Testis (tissue), 3 donors: ENCODE measurements around the gene SIKE1. TPM values are rescaled to one million over a fixed set of nuclear protein-coding genes. Genes with fewer than 3 reads are reported as not detected.
"Not testable (repeated sequence)": the region's sequence is repeated elsewhere in the genome, so short reads cannot be mapped to it uniquely, and the experiment has no call there.

ENCODE experiments used
- DNase-seq: peaks from one replicate; pipeline ENCODE4 v3.0.0-alpha.2; 2019
- H3K27ac ChIP-seq, 2 donors: fragments of 200-600 bp; sonication (generic); one replicate each; pipeline ENCODE4 v1.5.1; 2019
- H3K27me3 ChIP-seq: fragments of 200-600 bp; sonication (generic); one replicate; pipeline ENCODE4 v1.5.1; 2019
- H3K36me3 ChIP-seq: fragments of 200-600 bp; sonication (generic); one replicate; pipeline ENCODE4 v1.5.1; 2017; ENCODE audit warnings: low read depth; ENCODE audit errors: missing control alignments
- H3K4me1 ChIP-seq: fragments of 200-600 bp; sonication (generic); one replicate; pipeline ENCODE4 v1.5.1; 2019
- H3K4me3 ChIP-seq, 2 donors: fragments of 200-600 bp; sonication (generic); one replicate each; pipeline ENCODE4 v1.5.1; 2017 to 2019
- H3K9me3 ChIP-seq: fragments of 200-600 bp; sonication (generic); one replicate; pipeline ENCODE4 v1.5.1; 2017
- POLR2A ChIP-seq: fragments of 450-650 bp; IDR thresholded peaks from one replicate; pipeline ENCODE4 v1.6.1; 2017; ENCODE audit warnings: antibody characterized with exemption, mild to moderate bottlenecking, moderate library complexity
- WGBS, 2 donors: methylation state at CpG; one replicate each; pipeline ENCODE4 v1.1.5; 2018; 5-methylcytosine and 5-hydroxymethylcytosine counted together
- intact Hi-C: fragments of 100-400 bp; cut with DNase I; formaldehyde crosslinking; loops from one replicate; pipeline ENCODE4 v1.15.1; 2023; ENCODE audit warnings: low total_unique reads
- polyA plus RNA-seq: library from polyadenylated mRNA; stranded (reverse); fragments of 350-450 nt; fragmentation: Illumina TruSeq; extraction: RNeasy Lipid Tissue Mini Kit (QIAGEN cat#74804); gene quantifications from one replicate; pipeline ENCODE4 v1.2.3, GENCODE V29; 2014; ENCODE audit warnings: low read depth, low replicate concordance; ENCODE audit not compliant: insufficient read depth
- total RNA-seq, 2 donors: library from RNA; depleted of rRNA; stranded (reverse); fragments of >200 nt; gene quantifications; one replicate each; pipeline ENCODE4 v1.2.3, GENCODE V29; 2016
- TF ChIP-seq, protein P1 (sequence below), 3 experiments: fragments of 450-650 bp in 2 of 3; fragments of 200-600 bp in 1 of 3; sonication (generic) in 1 of 3; IDR thresholded peaks; one replicate each; pipeline ENCODE4 v1.5.1; 2016 to 2019; ENCODE audit warnings: antibody characterized with exemption in 3 of 3, mild to moderate bottlenecking in 2 of 3, moderate library complexity in 1 of 3

SIKE1 gene
- total and polyA plus RNA-seq, 3 donors from 2014 or later, result 27.3 to 47.3 (median 27.3) TPM

DNA sequence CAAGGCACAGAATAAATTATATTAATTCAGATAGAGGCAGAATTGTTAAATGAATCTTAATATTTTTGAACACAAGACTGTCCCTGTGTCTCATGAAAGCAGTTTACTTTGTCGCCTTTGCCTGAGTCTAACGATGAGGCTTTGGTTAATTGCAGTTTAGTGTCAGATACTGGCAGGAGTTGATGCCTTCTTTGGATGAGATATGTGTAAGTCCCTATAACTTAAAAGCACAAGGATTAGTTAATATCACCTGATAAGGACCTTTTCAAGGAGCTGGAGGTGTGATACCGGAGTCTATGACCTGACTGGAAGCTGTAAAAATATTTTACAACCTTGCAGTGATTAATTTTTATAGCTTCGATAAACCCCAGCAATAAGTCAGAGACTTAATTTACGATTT, 2.0 kb upstream of the SIKE1 start:
- no peaks in the 10 kb centered on the region for H3K27me3 ChIP-seq
- WGBS, 2 donors, result 69 to 84% methylated on average over 5 of the region's 5 CpGs
- no peak for TF ChIP-seq POLR2A
- TF ChIP-seq, protein P1, sequence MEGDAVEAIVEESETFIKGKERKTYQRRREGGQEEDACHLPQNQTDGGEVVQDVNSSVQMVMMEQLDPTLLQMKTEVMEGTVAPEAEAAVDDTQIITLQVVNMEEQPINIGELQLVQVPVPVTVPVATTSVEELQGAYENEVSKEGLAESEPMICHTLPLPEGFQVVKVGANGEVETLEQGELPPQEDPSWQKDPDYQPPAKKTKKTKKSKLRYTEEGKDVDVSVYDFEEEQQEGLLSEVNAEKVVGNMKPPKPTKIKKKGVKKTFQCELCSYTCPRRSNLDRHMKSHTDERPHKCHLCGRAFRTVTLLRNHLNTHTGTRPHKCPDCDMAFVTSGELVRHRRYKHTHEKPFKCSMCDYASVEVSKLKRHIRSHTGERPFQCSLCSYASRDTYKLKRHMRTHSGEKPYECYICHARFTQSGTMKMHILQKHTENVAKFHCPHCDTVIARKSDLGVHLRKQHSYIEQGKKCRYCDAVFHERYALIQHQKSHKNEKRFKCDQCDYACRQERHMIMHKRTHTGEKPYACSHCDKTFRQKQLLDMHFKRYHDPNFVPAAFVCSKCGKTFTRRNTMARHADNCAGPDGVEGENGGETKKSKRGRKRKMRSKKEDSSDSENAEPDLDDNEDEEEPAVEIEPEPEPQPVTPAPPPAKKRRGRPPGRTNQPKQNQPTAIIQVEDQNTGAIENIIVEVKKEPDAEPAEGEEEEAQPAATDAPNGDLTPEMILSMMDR (IDR thresholded peaks at IDR 0.05), result no peak
- H3K27ac ChIP-seq, result no peak overlapping the region
- H3K9me3 ChIP-seq, result no peaks in the 10 kb centered on the region
- H3K4me3 ChIP-seq, result no peak overlapping the region
- intact Hi-C loops, result no loop called here
- no peaks in the 10 kb centered on the region for H3K36me3 ChIP-seq
- H3K4me1 ChIP-seq, result peaks cover 6% of the 10 kb centered on the region
- DNase-seq, result no peak

DNA sequence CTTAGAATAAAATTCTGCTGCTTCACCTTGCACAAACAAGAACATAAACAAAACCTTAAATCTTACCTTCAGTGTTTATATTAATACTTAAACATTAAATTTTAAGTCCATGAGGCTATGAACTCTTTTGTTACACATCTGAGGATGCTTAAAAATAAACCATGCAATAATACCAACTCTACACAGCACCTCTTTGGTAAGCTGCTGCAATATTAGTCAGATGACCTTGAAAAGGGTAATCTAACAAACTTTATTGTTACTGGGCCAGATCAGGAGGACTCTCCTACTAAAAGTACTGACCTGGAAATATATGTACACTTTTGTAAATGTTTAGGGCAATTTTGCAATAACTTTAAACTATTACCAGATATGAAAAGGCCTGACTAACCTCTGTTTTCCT, 763 bp downstream of the SIKE1 start:
- no peaks in the 10 kb centered on the region for H3K9me3 ChIP-seq
- peak overlapping the region; percentile 83 to 86 for H3K27ac ChIP-seq
- peak overlapping the region; percentile 77 to 91 for H3K4me3 ChIP-seq
- intact Hi-C loops, result no loop called here
- DNase-seq, result no peak
- H3K36me3 ChIP-seq, result no peaks in the 10 kb centered on the region
- H3K4me1 ChIP-seq, result peaks cover 6% of the 10 kb centered on the region
- TF ChIP-seq, protein P1 (IDR thresholded peaks at IDR 0.05), result no peak
- TF ChIP-seq POLR2A, result no peak
- H3K27me3 ChIP-seq, result no peaks in the 10 kb centered on the region

DNA sequence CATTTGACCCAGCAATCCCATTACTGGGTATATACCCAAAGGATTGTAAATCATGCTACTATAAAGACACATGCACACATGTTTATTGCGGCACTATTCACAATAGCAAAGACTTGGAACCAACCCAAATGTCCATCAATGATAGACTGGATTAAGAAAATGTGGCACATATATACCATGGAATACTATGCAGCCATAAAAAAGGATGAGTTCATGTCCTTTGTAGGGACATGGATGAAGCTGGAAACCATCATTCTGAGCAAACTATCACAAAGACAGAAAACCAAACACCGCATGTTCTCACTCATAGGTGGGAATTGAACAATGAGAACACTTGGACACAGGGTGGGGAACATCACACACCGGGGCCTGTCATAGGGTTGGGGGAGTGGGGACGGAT, 3.8 kb downstream of the SIKE1 start:
- H3K4me1 ChIP-seq, H3K9me3 ChIP-seq, intact Hi-C loops, H3K4me3 ChIP-seq, H3K27me3 ChIP-seq, DNase-seq, H3K36me3 ChIP-seq, H3K27ac ChIP-seq: not testable (repeated sequence)
- 93 to 97% methylated on average over 4 of the region's 4 CpGs for WGBS, 2 donors

DNA sequence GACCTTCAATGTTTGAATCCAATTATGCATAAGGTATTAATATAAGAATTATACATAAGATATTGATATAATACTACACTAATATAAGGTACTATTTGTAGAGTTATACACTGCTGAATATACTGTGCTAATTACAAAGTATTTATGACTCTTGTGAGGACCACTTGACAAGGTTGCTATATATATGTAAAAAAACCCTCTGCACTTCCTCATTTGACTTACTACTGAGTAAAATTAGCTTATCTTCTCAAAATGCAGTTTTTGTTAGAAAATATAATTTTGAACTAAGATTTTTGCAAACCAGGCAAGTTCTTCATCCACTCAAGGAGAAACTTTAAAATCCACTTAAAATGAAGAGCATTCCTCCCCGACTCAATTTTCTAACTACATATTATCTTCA, 8.5 kb downstream of the SIKE1 start:
- Histone ChIP-seq H3K27ac (no peak overlapping the region), H3K9me3 (no peaks in the 10 kb centered on the region), H3K27me3 (no peaks in the 10 kb centered on the region), H3K36me3 (no peaks in the 10 kb centered on the region), H3K4me1 (no peaks in the 10 kb centered on the region), H3K4me3 (no peak overlapping the region)
- TF ChIP-seq, protein P1 (IDR thresholded peaks at IDR 0.05), result no peak
- no peak for TF ChIP-seq POLR2A
- WGBS, 2 donors, result 98 to 100% methylated on average over 1 of the region's 1 CpG
- no peak for DNase-seq
- intact Hi-C loops, result no loop called here

DNA sequence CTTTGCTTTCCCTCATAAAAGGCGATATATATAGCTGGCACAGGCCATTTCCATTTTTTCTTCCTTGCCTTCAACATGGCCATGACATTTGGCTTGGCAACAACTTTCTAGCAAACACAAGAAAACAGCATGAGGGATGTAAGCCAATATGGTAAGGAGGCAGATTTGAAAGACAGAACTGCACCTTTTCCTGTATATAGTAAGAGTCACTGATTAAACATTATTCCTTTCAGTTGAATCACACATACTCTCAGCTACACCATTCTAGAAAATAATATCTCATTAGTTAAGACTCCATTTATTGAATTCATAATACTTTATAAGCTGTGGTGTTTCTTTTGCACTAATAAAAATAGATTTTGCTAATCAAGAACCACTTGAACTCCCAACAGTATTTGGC, 9.5 kb downstream of the SIKE1 start:
- no peaks in the 10 kb centered on the region for H3K36me3 ChIP-seq
- H3K4me3 ChIP-seq, result no peak overlapping the region
- no peak for TF ChIP-seq POLR2A
- TF ChIP-seq, protein P1 (IDR thresholded peaks at IDR 0.05), result no peak
- intact Hi-C loops, result no loop called here
- H3K4me1 ChIP-seq, result no peaks in the 10 kb centered on the region
- no peaks in the 10 kb centered on the region for H3K27me3 ChIP-seq
- WGBS, 2 donors, result 77 to 83% methylated on average over 1 of the region's 1 CpG
- H3K9me3 ChIP-seq, result no peaks in the 10 kb centered on the region
- no peak for DNase-seq
- H3K27ac ChIP-seq, result no peak overlapping the region
